Sigmoid colon (tissue), 4 donors: ENCODE results near the gene SEC14L1.

Experiments used
- POLR2AphosphoS5 ChIP-seq, 4 donors: sonication (generic); formaldehyde crosslinking; IDR thresholded peaks; one replicate each; pipeline ENCODE4 v1.6.1; 2017; ENCODE audit warnings: antibody characterized with exemption in 4 of 4
- TF ChIP-seq, protein P1 (sequence below), 4 experiments: fragments of 450-650 bp in 3 of 4; fragments of 200-600 bp in 1 of 4; IDR thresholded peaks; one replicate each; pipeline ENCODE4 v1.5.1; 2016 to 2019; ENCODE audit warnings: antibody characterized with exemption in 4 of 4, mild to moderate bottlenecking in 3 of 4, moderate library complexity in 2 of 4

DNA sequence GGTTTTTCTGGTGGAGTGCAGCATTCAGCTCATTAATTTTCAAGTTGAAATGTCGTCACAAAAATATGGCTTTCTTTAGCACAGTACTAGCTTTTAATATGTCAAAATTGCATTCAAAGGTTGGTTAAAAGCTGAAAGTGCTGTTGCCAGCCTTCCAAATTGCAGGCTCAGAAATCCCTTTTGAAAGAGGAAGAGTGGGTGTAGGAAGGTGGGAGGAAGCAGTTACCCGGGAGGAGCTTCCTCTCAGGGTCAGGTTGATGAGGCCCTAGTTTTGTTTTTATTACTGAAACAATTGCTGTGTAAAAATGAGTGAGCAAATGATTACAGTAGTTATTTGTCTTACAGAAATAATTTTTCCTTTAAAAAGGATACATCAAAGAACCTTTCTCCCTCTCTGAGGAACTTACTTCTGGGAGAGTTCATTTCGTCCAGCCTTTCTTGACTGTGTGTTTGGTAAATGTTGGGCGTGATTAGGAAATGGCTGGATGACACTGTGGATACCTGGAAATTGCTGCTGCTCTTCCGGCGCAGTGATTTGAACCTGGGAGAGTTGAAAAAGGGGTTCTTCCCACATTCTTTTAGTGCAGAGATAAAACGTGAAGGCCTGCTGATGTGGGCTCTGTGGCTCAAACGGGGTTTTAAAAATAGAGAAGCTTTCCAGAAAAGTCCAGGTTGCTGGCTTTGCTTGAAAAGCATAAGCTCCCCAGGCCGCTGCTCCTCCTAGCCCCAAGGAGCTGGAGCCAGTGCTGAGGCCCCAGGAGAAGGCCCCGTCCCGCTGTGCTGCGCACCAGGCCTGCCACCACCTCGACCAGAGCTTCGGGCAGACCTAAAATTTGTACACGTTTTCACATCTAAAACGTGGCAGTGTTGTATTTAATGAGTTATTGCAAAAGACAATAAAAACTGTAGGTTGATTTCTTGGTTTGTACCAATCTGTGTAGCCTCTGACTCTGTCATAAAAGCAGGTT, 41.7 kb downstream of the SEC14L1 start:
- TF ChIP-seq, protein P1, sequence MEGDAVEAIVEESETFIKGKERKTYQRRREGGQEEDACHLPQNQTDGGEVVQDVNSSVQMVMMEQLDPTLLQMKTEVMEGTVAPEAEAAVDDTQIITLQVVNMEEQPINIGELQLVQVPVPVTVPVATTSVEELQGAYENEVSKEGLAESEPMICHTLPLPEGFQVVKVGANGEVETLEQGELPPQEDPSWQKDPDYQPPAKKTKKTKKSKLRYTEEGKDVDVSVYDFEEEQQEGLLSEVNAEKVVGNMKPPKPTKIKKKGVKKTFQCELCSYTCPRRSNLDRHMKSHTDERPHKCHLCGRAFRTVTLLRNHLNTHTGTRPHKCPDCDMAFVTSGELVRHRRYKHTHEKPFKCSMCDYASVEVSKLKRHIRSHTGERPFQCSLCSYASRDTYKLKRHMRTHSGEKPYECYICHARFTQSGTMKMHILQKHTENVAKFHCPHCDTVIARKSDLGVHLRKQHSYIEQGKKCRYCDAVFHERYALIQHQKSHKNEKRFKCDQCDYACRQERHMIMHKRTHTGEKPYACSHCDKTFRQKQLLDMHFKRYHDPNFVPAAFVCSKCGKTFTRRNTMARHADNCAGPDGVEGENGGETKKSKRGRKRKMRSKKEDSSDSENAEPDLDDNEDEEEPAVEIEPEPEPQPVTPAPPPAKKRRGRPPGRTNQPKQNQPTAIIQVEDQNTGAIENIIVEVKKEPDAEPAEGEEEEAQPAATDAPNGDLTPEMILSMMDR (IDR thresholded peaks at IDR 0.05) = no peak
- no peak for TF ChIP-seq POLR2AphosphoS5 (IDR thresholded peaks at IDR 0.05)
